MM.1S (cell line): ENCODE results near the gene KRT73.

Experiments used
- DNase-seq: peaks from one replicate; pipeline ENCODE4 v3.0.0-alpha.2; 2015
- H2AFZ ChIP-seq: fragments of 300-600 bp; sonication (generic); 2 replicates; pipeline ENCODE4 v1.6.0; 2016; ENCODE audit warnings: antibody characterized with exemption, low read length
- H3F3A ChIP-seq: fragments of 300-600 bp; sonication (generic); 2 replicates; pipeline ENCODE4 v1.6.1; 2016; ENCODE audit warnings: mild to moderate bottlenecking, antibody characterized with exemption, low read length, moderate library complexity, mixed read lengths; ENCODE audit not compliant: insufficient read depth
- H3K27ac ChIP-seq: fragments of 300-600 bp; sonication (generic); 2 replicates; pipeline ENCODE4 v1.5.1; 2016; ENCODE audit warnings: mild to moderate bottlenecking, low read length
- H3K27me3 ChIP-seq: fragments of 300-600 bp; sonication (generic); replicated peaks from 2 replicates; pipeline ENCODE4 v1.6.0; 2016; ENCODE audit warnings: low read length; ENCODE audit not compliant: insufficient read depth
- H3K36me3 ChIP-seq: fragments of 300-600 bp; sonication (generic); replicated peaks from 2 replicates; pipeline ENCODE4 v1.6.1; 2016; ENCODE audit warnings: mild to moderate bottlenecking, low read length, mixed read lengths; ENCODE audit not compliant: insufficient read depth
- H3K4me1 ChIP-seq: fragments of 300-600 bp; sonication (generic); 2 replicates; pipeline ENCODE4 v1.6.1; 2016; ENCODE audit warnings: low read length, mixed read lengths
- H3K4me2 ChIP-seq: fragments of 300-600 bp; sonication (generic); 2 replicates; pipeline ENCODE4 v1.6.0; 2016; ENCODE audit warnings: low read depth, low read length
- H3K4me3 ChIP-seq: fragments of 300-600 bp; sonication (generic); 2 replicates; pipeline ENCODE4 v1.5.1; 2016; ENCODE audit warnings: low read length, mixed read lengths
- H3K79me2 ChIP-seq: fragments of 300-600 bp; sonication (generic); 2 replicates; pipeline ENCODE4 v1.6.1; 2016; ENCODE audit warnings: mixed run types, low read length, mixed read lengths
- H3K9ac ChIP-seq: fragments of 300-600 bp; sonication (generic); 2 replicates; pipeline ENCODE4 v1.6.1; 2016; ENCODE audit warnings: low read length, mixed read lengths
- H3K9me2 ChIP-seq: fragments of 300-600 bp; sonication (generic); replicated peaks from 2 replicates; pipeline ENCODE4 v1.6.1; 2016; ENCODE audit warnings: mild to moderate bottlenecking, low read length, mixed read lengths; ENCODE audit not compliant: insufficient read depth
- H3K9me3 ChIP-seq: fragments of 300-600 bp; sonication (generic); replicated peaks from 2 replicates; pipeline ENCODE4 v1.6.1; 2016; ENCODE audit warnings: mild to moderate bottlenecking, low read length, mixed read lengths; ENCODE audit not compliant: insufficient read depth
- H4K20me1 ChIP-seq: fragments of 300-600 bp; sonication (generic); 2 replicates; pipeline ENCODE4 v1.6.1; 2016; ENCODE audit warnings: mild to moderate bottlenecking, low read length, moderate library complexity, mixed read lengths; ENCODE audit not compliant: insufficient read depth
- EZH2 ChIP-seq: fragments of 300-600 bp; sonication (generic); optimal IDR thresholded peaks from 2 replicates; pipeline ENCODE3; 2017; ENCODE audit warnings: low read depth, mild to moderate bottlenecking, antibody characterized with exemption, low read length, mixed read lengths
- EZH2phosphoT487 ChIP-seq: fragments of 300-600 bp; sonication (generic); IDR thresholded peaks from 2 replicates; pipeline ENCODE4 v1.6.1; 2018; ENCODE audit warnings: antibody characterized with exemption, low read length
- TF ChIP-seq, protein P1 (sequence below): fragments of 300-600 bp; sonication (generic); IDR thresholded peaks from 2 replicates; pipeline ENCODE4 v1.5.1; 2016; ENCODE audit warnings: antibody characterized with exemption, low read length, mixed read lengths

KRT73 gene

DNA sequence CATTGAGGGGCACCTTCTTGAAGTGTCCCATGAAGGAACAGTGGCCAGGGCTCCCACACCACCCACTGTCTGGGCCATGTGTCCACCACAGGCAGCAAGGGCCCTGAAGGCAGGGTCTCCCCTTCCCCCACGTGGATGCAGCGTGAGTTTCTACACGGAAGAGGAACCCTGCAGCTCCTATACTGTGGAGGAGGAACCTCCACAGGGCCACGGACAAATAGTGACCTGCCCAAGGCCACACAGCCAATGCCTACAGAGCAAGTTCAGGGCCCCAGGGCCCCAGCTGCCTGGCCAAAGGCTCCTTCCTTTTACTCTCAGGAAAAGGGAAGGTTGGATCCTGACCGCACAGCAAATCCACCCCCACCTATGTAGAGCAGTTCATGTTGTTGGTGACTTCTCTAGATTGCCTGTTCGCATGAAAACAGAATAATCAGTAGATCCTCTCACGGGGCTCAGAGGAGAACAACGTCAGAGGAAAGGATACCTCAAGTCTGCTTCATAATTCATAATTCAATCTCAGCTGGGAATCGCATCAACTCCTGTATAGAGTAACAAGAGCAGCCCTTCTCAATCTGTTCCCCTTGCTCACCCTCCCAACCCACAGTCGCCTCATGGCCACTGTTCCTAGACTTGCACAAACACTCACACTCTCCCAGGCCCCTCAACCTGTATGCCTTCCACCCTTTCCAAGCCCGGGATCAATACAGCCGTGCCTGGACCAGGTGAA, 11.1 kb upstream of the KRT73 start:
- H3K4me1 ChIP-seq: no peaks in the 10 kb centered on the region
- H3K9me2 ChIP-seq: no peaks in the 10 kb centered on the region
- no peaks in the 10 kb centered on the region for H3K79me2 ChIP-seq
- no peaks in the 10 kb centered on the region for H3K9me3 ChIP-seq
- H3K9ac ChIP-seq: no peak overlapping the region
- no peak overlapping the region for H3K27ac ChIP-seq
- TF ChIP-seq EZH2 (no peak), EZH2phosphoT487 (no peak)
- TF ChIP-seq, protein P1, sequence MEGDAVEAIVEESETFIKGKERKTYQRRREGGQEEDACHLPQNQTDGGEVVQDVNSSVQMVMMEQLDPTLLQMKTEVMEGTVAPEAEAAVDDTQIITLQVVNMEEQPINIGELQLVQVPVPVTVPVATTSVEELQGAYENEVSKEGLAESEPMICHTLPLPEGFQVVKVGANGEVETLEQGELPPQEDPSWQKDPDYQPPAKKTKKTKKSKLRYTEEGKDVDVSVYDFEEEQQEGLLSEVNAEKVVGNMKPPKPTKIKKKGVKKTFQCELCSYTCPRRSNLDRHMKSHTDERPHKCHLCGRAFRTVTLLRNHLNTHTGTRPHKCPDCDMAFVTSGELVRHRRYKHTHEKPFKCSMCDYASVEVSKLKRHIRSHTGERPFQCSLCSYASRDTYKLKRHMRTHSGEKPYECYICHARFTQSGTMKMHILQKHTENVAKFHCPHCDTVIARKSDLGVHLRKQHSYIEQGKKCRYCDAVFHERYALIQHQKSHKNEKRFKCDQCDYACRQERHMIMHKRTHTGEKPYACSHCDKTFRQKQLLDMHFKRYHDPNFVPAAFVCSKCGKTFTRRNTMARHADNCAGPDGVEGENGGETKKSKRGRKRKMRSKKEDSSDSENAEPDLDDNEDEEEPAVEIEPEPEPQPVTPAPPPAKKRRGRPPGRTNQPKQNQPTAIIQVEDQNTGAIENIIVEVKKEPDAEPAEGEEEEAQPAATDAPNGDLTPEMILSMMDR: no peak
- no peak for DNase-seq
- no peak overlapping the region for H3K4me3 ChIP-seq
- no peaks in the 10 kb centered on the region for H4K20me1 ChIP-seq
- peaks cover 7% of the 10 kb centered on the region for H3K27me3 ChIP-seq
- H3F3A ChIP-seq: no peaks in the 10 kb centered on the region
- no peak overlapping the region for H3K4me2 ChIP-seq
- H3K36me3 ChIP-seq: no peaks in the 10 kb centered on the region
- no peak overlapping the region for H2AFZ ChIP-seq

DNA sequence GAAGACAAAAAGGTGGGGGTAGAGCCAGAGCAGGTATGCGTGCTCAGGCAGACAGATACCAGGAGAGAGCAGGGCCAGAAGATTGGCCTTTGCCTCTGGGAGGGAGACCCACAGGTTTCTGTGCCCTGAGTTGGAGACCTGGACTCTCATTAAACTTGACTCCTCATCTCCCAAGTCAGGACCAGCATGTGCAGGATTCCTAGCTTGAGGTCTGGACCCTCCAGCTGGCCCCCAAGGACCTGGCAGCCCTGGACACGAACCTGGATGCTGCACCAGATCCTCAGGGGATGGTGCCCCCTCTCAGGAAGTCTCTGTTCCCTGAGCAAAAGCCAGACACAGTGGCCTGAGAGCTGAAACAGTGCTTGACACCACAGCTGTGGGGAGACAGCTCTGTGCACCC, 10.5 kb upstream of the KRT73 start:
- Histone ChIP-seq H4K20me1 (no peaks in the 10 kb centered on the region), H3K36me3 (no peaks in the 10 kb centered on the region), H3F3A (no peaks in the 10 kb centered on the region), H3K9ac (no peak overlapping the region), H3K27me3 (peaks cover 12% of the 10 kb centered on the region), H2AFZ (no peak overlapping the region), H3K79me2 (no peaks in the 10 kb centered on the region), H3K4me3 (no peak overlapping the region), H3K27ac (no peak overlapping the region), H3K9me2 (no peaks in the 10 kb centered on the region), H3K9me3 (no peaks in the 10 kb centered on the region), H3K4me2 (no peak overlapping the region), H3K4me1 (no peaks in the 10 kb centered on the region)
- no peak for DNase-seq
- TF ChIP-seq, protein P1: no peak
- no peak for TF ChIP-seq EZH2
- no peak for TF ChIP-seq EZH2phosphoT487

DNA sequence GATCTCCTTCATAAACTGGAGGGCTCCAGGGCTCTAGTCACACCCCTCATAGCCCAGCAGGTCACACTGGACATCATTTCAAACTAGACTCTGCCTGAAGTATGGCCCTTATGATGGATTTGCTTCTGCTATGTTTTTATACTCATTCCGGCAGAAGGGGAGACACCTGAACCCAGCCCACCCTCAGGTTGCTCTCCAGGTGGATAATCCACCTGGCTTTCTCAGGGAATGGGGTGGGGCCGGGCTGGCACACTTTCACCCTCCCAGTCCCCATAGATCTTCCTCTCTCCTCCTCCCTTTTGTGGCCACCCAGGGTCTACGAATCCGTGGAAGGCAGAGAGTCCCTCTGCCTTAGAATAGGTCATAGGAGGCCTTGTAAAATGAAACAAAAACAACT, 9.8 kb upstream of the KRT73 start:
- TF ChIP-seq EZH2phosphoT487: no peak
- TF ChIP-seq, protein P1: no peak
- no peak for TF ChIP-seq EZH2
- H3K36me3 ChIP-seq: no peaks in the 10 kb centered on the region
- H2AFZ ChIP-seq: no peak overlapping the region

More for the DNA sequence above, 9.8 kb upstream of the KRT73 start:
- Histone ChIP-seq H3K9ac (no peak overlapping the region), H4K20me1 (no peaks in the 10 kb centered on the region), H3K4me3 (no peak overlapping the region), H3K27me3 (peaks cover 13% of the 10 kb centered on the region), H3K9me2 (no peaks in the 10 kb centered on the region), H3K4me2 (no peak overlapping the region), H3K9me3 (no peaks in the 10 kb centered on the region), H3K79me2 (no peaks in the 10 kb centered on the region), H3F3A (no peaks in the 10 kb centered on the region), H3K27ac (no peak overlapping the region), H3K4me1 (no peaks in the 10 kb centered on the region)
- DNase-seq: no peak
